NCI-H1417 (cell line): Measurements from ENCODE around the gene CD2.

Source experiments
- DNase-seq, 3 experiments: peaks; one replicate each; lab custom pipeline; 2025; lab: John Stamatoyannopoulos, UW

CD2 gene

GRCh38 chr1:116760996-116761665 lies 6.9 kb downstream of the CD2 start:
- DNase-seq, result no peak

GRCh38 chr1:116762281-116762680 lies 8.1 kb downstream of the CD2 start:
- no peak for DNase-seq

- no peak for DNase-seq
Observed at GRCh38 chr1:116762781-116763115, 8.5 kb downstream of the CD2 start.

GRCh38 chr1:116763116-116763786 lies 9.0 kb downstream of the CD2 start:
- DNase-seq, result no peak

GRCh38 chr1:116763787-116764465 lies 9.7 kb downstream of the CD2 start:
- DNase-seq, result peak in 1 of 3 experiments; percentile 4

- DNase-seq, result no peak
Observed at GRCh38 chr1:116764466-116764898, 10.3 kb downstream of the CD2 start.

GRCh38 chr1:116764906-116765862 lies 11.0 kb downstream of the CD2 start:
- no peak for DNase-seq

- DNase-seq, result no peak
Observed at GRCh38 chr1:116765962-116766361, 11.7 kb downstream of the CD2 start.

- no peak for DNase-seq
Observed at GRCh38 chr1:116766616-116767469, 12.6 kb downstream of the CD2 start.

GRCh38 chr1:116767782-116768382 lies 13.7 kb downstream of the CD2 start:
- DNase-seq, result no peak

- DNase-seq, result no peak
Observed at GRCh38 chr1:116768416-116769103, 14.3 kb downstream of the CD2 start.

- DNase-seq, result no peak
Observed at GRCh38 chr1:116769104-116769452, 14.8 kb downstream of the CD2 start.

- no peak for DNase-seq
Observed at GRCh38 chr1:116769561-116769977, 15.3 kb downstream of the CD2 start.

- no peak for DNase-seq
Observed at GRCh38 chr1:116769994-116770393, 15.8 kb downstream of the CD2 start.

- no peak for DNase-seq
Observed at GRCh38 chr1:116770625-116771024, 16.4 kb downstream of the CD2 start.

- no peak for DNase-seq
Observed at GRCh38 chr1:116771997-116772647, 17.9 kb downstream of the CD2 start.

GRCh38 chr1:116772648-116773045 lies 18.4 kb downstream of the CD2 start:
- no peak for DNase-seq

- DNase-seq, result no peak
Observed at GRCh38 chr1:116775116-116775752, 21.0 kb downstream of the CD2 start.
